ENCODE data around the gene TPST1. TPM values are rescaled to one million over a fixed set of nuclear protein-coding genes. Genes with fewer than 3 reads are reported as not detected.

TPST1 gene
- total RNA-seq, 4 donors from 2014 or later: 5.2 to 20.0 (median 8.2) TPM

GRCh38 chr7:66296557-66296956 is 91.4 kb downstream of the TPST1 start:
- Histone ChIP-seq H3K4me1 (no peaks in the 10 kb centered on the region), H3K27ac (peak overlapping the region; percentile 1), H3K4me3 (no peak overlapping the region), H3K36me3 (no peaks in the 10 kb centered on the region), H3K9me3 (no peaks in the 10 kb centered on the region), H3K27me3 (no peaks in the 10 kb centered on the region)
- 81% methylated on average over 3 of the region's 3 CpGs for WGBS
- TF ChIP-seq POLR2A (IDR thresholded peaks at IDR 0.05): no peak
- TF ChIP-seq EP300 (IDR thresholded peaks at IDR 0.05): no peak
- no peak for TF ChIP-seq POLR2AphosphoS5 (IDR thresholded peaks at IDR 0.05)
- no peak for TF ChIP-seq CTCF (IDR thresholded peaks at IDR 0.05)
- no peak for DNase-seq (ENCODE audit: low spot score in 2 of 2)

GRCh38 chr7:66297579-66297978 is 92.4 kb downstream of the TPST1 start:
- no peaks in the 10 kb centered on the region for H3K9me3 ChIP-seq
- no peaks in the 10 kb centered on the region for H3K4me1 ChIP-seq
- no peaks in the 10 kb centered on the region for H3K36me3 ChIP-seq
- TF ChIP-seq POLR2A (IDR thresholded peaks at IDR 0.05) (no peak), EP300 (IDR thresholded peaks at IDR 0.05) (no peak), POLR2AphosphoS5 (IDR thresholded peaks at IDR 0.05) (no peak), CTCF (IDR thresholded peaks at IDR 0.05) (no peak)
- DNase-seq (ENCODE audit: low spot score in 2 of 2): no peak
- no peaks in the 10 kb centered on the region for H3K27me3 ChIP-seq
- no peak overlapping the region for H3K27ac ChIP-seq
- no peak overlapping the region for H3K4me3 ChIP-seq

- TF ChIP-seq POLR2AphosphoS5 (IDR thresholded peaks at IDR 0.05) (no peak), CTCF (IDR thresholded peaks at IDR 0.05) (no peak)
- Histone ChIP-seq H3K4me3 (no peak overlapping the region), H3K9me3 (no peaks in the 10 kb centered on the region), H3K27me3 (no peaks in the 10 kb centered on the region), H3K36me3 (no peaks in the 10 kb centered on the region), H3K4me1 (peaks cover 13% of the 10 kb centered on the region), H3K27ac (no peak overlapping the region)
- no peak for DNase-seq (ENCODE audit: low spot score in 2 of 2)
- WGBS: 99% methylated on average over 2 of the region's 2 CpGs
Measured at GRCh38 chr7:66301249-66301648, 96.1 kb downstream of the TPST1 start.

- H3K9me3 ChIP-seq: no peaks in the 10 kb centered on the region
- WGBS: 90% methylated on average over 3 of the region's 3 CpGs
- TF ChIP-seq CTCF (IDR thresholded peaks at IDR 0.05): no peak
- no peak for TF ChIP-seq POLR2AphosphoS5 (IDR thresholded peaks at IDR 0.05)
- TF ChIP-seq EP300 (IDR thresholded peaks at IDR 0.05): no peak
- TF ChIP-seq POLR2A (IDR thresholded peaks at IDR 0.05): no peak
- H3K27me3 ChIP-seq: no peaks in the 10 kb centered on the region
- DNase-seq (ENCODE audit: low spot score in 2 of 2): no peak
- no peak overlapping the region for H3K4me3 ChIP-seq
- H3K27ac ChIP-seq: no peak overlapping the region
- peaks cover 14% of the 10 kb centered on the region for H3K4me1 ChIP-seq
- H3K36me3 ChIP-seq: no peaks in the 10 kb centered on the region
Measured at GRCh38 chr7:66301737-66302136, 96.6 kb downstream of the TPST1 start.

GRCh38 chr7:66303454-66304155 is 98.5 kb downstream of the TPST1 start:
- H3K27ac ChIP-seq: no peak overlapping the region
- no peaks in the 10 kb centered on the region for H3K36me3 ChIP-seq
- H3K9me3 ChIP-seq: no peaks in the 10 kb centered on the region
- no peak for DNase-seq (ENCODE audit: low spot score in 2 of 2)
- 72% methylated on average over 8 of the region's 8 CpGs for WGBS
- no peaks in the 10 kb centered on the region for H3K27me3 ChIP-seq
- no peak overlapping the region for H3K4me3 ChIP-seq
- TF ChIP-seq POLR2A (IDR thresholded peaks at IDR 0.05) (no peak), CTCF (IDR thresholded peaks at IDR 0.05) (no peak), POLR2AphosphoS5 (IDR thresholded peaks at IDR 0.05) (no peak), EP300 (IDR thresholded peaks at IDR 0.05) (no peak)
- H3K4me1 ChIP-seq: peaks cover 14% of the 10 kb centered on the region
